Activated T-helper 1 cell treated with anti-CD3 and anti-CD28 coated beads, Interleukin-12 subunit alpha, Interleukin-12 subunit beta, Interleukin-2, Interleukin-4 antibody, amounts not matched to agents 30 ng/mL and 10 ng/mL and 1 ng/mL, durations not matched to agents 14 hours and 24 hours and 36 hours (primary cell): ENCODE data around the gene KDM6B. TPM values are rescaled to one million over a fixed set of nuclear protein-coding genes. Genes with fewer than 3 reads are reported as not detected.

Source experiments
- total RNA-seq: library from RNA; stranded (reverse); gene quantifications from 2 replicates; pipeline ENCODE4 v1.2.3, GENCODE V29; 2022

KDM6B gene
- total RNA-seq, 1 donor from 2014 or later = 177 TPM

Other genes with a start within 250 kb of the KDM6B start
- 0.20 and 0.78 TPM in 2 replicates for gene SOX15, start 244.1 kb upstream of the KDM6B start, total RNA-seq
- gene FXR2, start 219.3 kb upstream of the KDM6B start, total RNA-seq = 59.5 and 63.6 TPM in 2 replicates
- gene SAT2, start 206.4 kb upstream of the KDM6B start, total RNA-seq = 23.8 and 24.0 TPM in 2 replicates
- gene SHBG, start 204.1 kb upstream of the KDM6B start, total RNA-seq = 0.20 TPM in 1 of 2 replicates, not detected in the other
- gene ATP1B2, start 183.3 kb upstream of the KDM6B start, total RNA-seq = 0.54 TPM in 2 replicates
- gene TP53, start 146.7 kb upstream of the KDM6B start, total RNA-seq = 172 and 179 TPM in 2 replicates
- gene WRAP53, start 145.7 kb upstream of the KDM6B start, total RNA-seq = 31.5 TPM in 2 replicates
- 0.08 TPM in 1 of 2 replicates, not detected in the other for gene EFNB3, start 129.0 kb upstream of the KDM6B start, total RNA-seq
- gene DNAH2, start 116.5 kb upstream of the KDM6B start, total RNA-seq = not detected in 2 replicates
- 7.4 TPM in 2 replicates for gene TMEM88, start 20.8 kb downstream of the KDM6B start, total RNA-seq
- gene NAA38, start 23.3 kb downstream of the KDM6B start, total RNA-seq = 36.4 and 43.5 TPM in 2 replicates
- 11.8 and 12.7 TPM in 2 replicates for gene CYB5D1, start 23.8 kb downstream of the KDM6B start, total RNA-seq
- 125 and 133 TPM in 2 replicates for gene CHD3, start 54.6 kb downstream of the KDM6B start, total RNA-seq
- gene RNF227, start 82.1 kb downstream of the KDM6B start, total RNA-seq = 6.2 and 6.3 TPM in 2 replicates
- 9.9 and 10.8 TPM in 2 replicates for gene KCNAB3, start 95.6 kb downstream of the KDM6B start, total RNA-seq
- 153 and 162 TPM in 2 replicates for gene TRAPPC1, start 97.7 kb downstream of the KDM6B start, total RNA-seq
- 53.5 and 54.7 TPM in 2 replicates for gene CNTROB, start 98.0 kb downstream of the KDM6B start, total RNA-seq
- not detected in 2 replicates for gene GUCY2D, start 168.4 kb downstream of the KDM6B start, total RNA-seq
- gene ALOX15B, start 204.8 kb downstream of the KDM6B start, total RNA-seq = not detected in 2 replicates